ENCODE data around the gene SPIN1. TPM values are rescaled to one million over a fixed set of nuclear protein-coding genes. Genes with fewer than 3 reads are reported as not detected.

The SPIN1 gene
- polyA plus RNA-seq, 1 experiment: 119 TPM

DNA sequence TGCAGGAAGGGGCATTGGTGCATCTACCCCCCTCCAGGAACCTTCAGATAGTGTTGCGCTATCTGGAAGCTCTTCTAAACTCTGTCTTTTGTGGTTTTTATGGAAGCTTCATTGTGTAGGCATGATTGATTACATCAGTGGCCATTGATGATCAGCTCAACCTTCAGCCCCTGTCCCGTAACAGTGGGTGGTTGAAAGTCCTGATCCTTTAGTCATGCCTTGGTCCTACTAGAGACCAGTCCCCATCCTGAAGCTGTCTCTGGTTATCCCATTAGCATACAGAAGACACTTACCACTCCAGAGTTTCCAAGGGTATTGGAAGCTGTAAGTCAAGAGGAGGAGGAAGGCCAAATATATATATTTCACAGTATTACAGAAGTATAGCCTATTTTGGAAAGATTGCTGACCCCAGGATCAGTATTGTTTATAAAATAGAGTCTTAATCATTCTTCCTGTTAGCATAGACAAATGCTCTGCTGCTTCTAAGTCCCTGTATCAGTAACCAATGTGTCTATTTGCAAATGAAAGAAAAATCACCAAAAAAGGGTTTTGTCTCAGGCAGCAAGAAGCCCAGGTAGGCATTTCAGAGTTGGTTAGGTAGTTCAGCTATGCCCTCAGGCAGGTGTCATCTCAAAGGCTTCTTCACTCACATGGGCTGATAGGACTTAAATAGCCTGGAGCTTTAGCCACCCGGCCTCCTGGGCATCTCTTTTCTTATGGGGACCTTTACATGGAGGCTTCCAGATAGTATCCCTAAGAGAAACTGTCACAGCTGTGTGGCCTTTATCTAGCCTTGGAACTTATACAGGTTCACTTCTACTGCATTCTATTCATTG is 41.6 kb downstream of the SPIN1 start:
- DNase-seq (ENCODE audit: low read depth, low spot score): no peak
- POLR2A ChIA-PET: no interaction called here
- no peak overlapping the region for H3K27ac ChIP-seq (ENCODE audit: low read depth, low read length)
- H3K4me3 ChIP-seq (ENCODE audit: low read depth, low read length): no peak overlapping the region
- CTCF ChIA-PET: interaction anchor here (0.5 kb wide), 1 partner anchor 160 kb away, joined by 5 read pairs; no protein-coding TSS in a partner anchor
- TF ChIP-seq, protein P1, sequence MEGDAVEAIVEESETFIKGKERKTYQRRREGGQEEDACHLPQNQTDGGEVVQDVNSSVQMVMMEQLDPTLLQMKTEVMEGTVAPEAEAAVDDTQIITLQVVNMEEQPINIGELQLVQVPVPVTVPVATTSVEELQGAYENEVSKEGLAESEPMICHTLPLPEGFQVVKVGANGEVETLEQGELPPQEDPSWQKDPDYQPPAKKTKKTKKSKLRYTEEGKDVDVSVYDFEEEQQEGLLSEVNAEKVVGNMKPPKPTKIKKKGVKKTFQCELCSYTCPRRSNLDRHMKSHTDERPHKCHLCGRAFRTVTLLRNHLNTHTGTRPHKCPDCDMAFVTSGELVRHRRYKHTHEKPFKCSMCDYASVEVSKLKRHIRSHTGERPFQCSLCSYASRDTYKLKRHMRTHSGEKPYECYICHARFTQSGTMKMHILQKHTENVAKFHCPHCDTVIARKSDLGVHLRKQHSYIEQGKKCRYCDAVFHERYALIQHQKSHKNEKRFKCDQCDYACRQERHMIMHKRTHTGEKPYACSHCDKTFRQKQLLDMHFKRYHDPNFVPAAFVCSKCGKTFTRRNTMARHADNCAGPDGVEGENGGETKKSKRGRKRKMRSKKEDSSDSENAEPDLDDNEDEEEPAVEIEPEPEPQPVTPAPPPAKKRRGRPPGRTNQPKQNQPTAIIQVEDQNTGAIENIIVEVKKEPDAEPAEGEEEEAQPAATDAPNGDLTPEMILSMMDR (IDR thresholded peaks at IDR 0.05; ENCODE audit: low read depth, low read length): no peak
- H3K27me3 ChIP-seq (ENCODE audit: control insufficient read depth, insufficient read depth, low read length): no peaks in the 10 kb centered on the region
- H3K9me3 ChIP-seq (ENCODE audit: control insufficient read depth, insufficient read depth, low read length): peaks cover 2% of the 10 kb centered on the region; the same call in 1 of the 2 replicates

DNA sequence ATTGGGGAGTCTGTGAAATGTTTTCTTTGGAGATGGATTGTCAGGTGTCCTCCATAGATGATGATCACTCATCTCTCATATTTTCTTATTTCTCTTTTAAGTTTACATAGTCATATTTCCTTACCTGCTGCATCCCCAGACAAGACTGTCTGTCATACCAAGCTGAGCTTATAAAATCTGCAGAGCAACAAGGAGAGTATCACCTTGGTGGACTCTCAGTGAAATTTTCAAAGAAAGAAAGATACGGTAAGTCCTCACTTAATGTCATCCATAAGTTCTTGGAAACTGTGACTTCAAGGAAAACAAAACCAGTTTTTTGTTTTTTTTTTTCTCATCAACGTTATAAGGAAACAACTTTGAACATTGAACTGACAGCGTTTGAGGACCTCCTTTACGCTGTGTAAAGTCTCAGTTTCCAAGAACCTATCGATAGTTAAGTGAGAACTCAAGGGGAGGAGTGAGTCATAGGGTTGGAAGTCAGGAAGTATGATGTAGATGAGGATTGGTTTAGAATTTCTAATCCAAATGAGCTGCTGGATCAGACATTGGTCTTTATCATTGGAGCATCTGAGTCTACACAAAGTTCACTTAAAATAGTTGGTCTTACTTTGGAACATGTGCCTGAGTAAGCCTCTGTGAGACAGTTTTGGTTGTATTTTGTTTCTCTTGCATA is 45.5 kb downstream of the SPIN1 start:
- Histone ChIP-seq H3K4me3 (ENCODE audit: low read depth, low read length) (no peak overlapping the region), H3K27ac (ENCODE audit: low read depth, low read length) (no peak overlapping the region), H3K27me3 (ENCODE audit: control insufficient read depth, insufficient read depth, low read length) (no peaks in the 10 kb centered on the region), H3K9me3 (ENCODE audit: control insufficient read depth, insufficient read depth, low read length) (no peaks in the 10 kb centered on the region)
- no peak for DNase-seq (ENCODE audit: low read depth, low spot score)
- TF ChIP-seq, protein P1 (IDR thresholded peaks at IDR 0.05; ENCODE audit: low read depth, low read length): no peak
- CTCF ChIA-PET: interaction anchor here (0.6 kb wide), 1 partner anchor 31 kb away, joined by 3 read pairs; no protein-coding TSS in a partner anchor
- POLR2A ChIA-PET: interaction anchor here (0.6 kb wide), 1 partner anchor 722 kb away, joined by 5 read pairs; no protein-coding TSS in a partner anchor

DNA sequence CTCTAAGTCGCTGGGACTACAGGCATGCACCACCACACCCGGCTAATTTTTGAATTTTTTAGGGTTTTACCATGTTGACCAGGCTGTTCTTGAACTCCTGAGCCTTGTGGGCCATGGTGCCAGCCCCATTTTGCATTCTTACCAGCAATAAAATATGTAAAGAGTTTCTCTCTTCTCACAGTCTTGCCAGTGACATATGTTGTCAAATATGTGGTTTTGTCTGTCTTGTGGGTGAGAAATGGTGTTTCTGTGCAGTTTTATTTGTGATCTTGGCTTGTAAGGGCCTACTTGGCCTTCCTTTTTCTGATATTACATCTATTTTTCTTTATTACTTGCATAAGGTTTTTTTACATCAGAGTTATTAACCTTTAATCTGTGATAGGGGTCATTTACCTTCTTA is 47.1 kb downstream of the SPIN1 start:
- ChIA-PET CTCF (no interaction called here), POLR2A (no interaction called here)
- no peak overlapping the region for H3K27ac ChIP-seq (ENCODE audit: low read depth, low read length)
- no peak overlapping the region for H3K4me3 ChIP-seq (ENCODE audit: low read depth, low read length)
- no peaks in the 10 kb centered on the region for H3K27me3 ChIP-seq (ENCODE audit: control insufficient read depth, insufficient read depth, low read length)
- no peak for DNase-seq (ENCODE audit: low read depth, low spot score)
- H3K9me3 ChIP-seq (ENCODE audit: control insufficient read depth, insufficient read depth, low read length): no peaks in the 10 kb centered on the region
- TF ChIP-seq, protein P1 (IDR thresholded peaks at IDR 0.05; ENCODE audit: low read depth, low read length): no peak

DNA sequence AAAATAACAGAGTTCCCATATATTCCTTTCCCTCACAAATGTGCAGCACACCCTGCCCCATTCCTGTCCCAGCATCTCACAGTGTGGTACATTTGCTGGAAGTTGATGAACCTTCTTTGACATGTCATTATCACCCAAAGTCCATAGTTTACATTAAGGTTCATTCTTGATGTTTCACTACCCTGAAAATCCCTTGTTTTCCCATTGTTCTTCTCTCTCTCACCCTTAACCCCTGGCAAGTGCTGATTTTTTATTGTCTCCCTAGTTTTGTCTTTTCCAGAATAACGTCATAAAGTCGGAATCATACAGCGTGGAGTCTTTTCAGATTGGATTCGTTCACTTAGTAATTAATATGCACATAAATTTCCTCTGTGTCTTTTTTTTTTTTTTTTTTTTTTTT is 48.1 kb downstream of the SPIN1 start:
- Histone ChIP-seq H3K27ac (ENCODE audit: low read depth, low read length) (no peak overlapping the region), H3K9me3 (ENCODE audit: control insufficient read depth, insufficient read depth, low read length) (no peaks in the 10 kb centered on the region), H3K27me3 (ENCODE audit: control insufficient read depth, insufficient read depth, low read length) (no peaks in the 10 kb centered on the region), H3K4me3 (ENCODE audit: low read depth, low read length) (no peak overlapping the region)
- ChIA-PET POLR2A (no interaction called here), CTCF (no interaction called here)
- DNase-seq (ENCODE audit: low read depth, low spot score): no peak
- TF ChIP-seq, protein P1 (IDR thresholded peaks at IDR 0.05; ENCODE audit: low read depth, low read length): no peak
